ENCODE data around the gene SPINK13. TPM values are rescaled to one million over a fixed set of nuclear protein-coding genes. Genes with fewer than 3 reads are reported as not detected.

The SPINK13 gene, protein sequence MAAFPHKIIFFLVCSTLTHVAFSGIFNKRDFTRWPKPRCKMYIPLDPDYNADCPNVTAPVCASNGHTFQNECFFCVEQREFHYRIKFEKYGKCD
- total RNA-seq = not detected in 2 replicates
- total RNA-seq (2013) = not detected
- not detected in 2 replicates for polyA plus RNA-seq
- polyA minus RNA-seq = not detected in 2 replicates

DNA sequence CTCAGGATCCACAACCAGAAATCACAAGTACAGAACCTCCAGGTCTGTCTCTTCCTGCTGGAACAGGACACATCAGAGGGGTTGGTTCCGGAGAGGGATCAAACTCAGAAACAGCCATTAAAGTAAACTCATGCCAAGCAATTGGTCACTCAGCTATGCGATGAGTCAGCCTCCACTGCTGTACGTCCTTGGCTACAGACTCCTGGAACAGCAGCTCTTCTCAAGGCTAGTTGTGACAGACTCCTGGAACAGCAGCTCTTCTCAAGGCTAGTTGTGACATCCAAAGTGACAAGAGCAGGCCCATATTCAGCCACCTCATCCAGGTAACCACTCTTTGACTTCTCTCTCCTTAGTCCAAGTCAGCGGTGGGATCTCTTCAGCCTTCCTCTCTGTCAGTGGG lies at the start of gene SPINK13:
SPINK13 (plus strand) TSS at position 229 of the 400 bp plus-strand sequence. CDS start 1,279 bp downstream, outside the sequence.
- Histone ChIP-seq H3K9ac (ENCODE audit: low read length) (no peak within 1 kb of the TSS), H3K27ac (ENCODE audit: low read length in 2 of 2) (no peak within 1 kb of the TSS), H4K20me1 (ENCODE audit: control insufficient read depth, insufficient read depth, low read length, poor library complexity, severe bottlenecking) (no peaks in the 10 kb centered on the region), H3K36me3 (replicated peaks in 1 of 2; ENCODE audit: control extremely low read depth in 1 of 2, control insufficient read depth in 1 of 2, extremely low read depth in 1 of 2, insufficient read depth in 2 of 2, low read length in 1 of 2) (no peaks in the 10 kb centered on the region), H3K4me2 (replicated peaks; ENCODE audit: low read depth, low read length, poor library complexity, severe bottlenecking) (no peak within 1 kb of the TSS), H3K4me1 (ENCODE audit: control insufficient read depth in 2 of 2, insufficient read depth in 2 of 2, low read length in 2 of 2) (no peaks in the 10 kb centered on the region), H3K79me2 (ENCODE audit: control insufficient read depth, insufficient read depth, low read length) (no peaks in the 10 kb centered on the region), H3K27me3 (replicated peaks in 1 of 4; ENCODE audit: control extremely low read depth in 1 of 4, control insufficient read depth in 3 of 4, insufficient read depth in 4 of 4, low read length in 3 of 4) (no peaks in the 10 kb centered on the region), H3K4me3 (ENCODE audit: control extremely low read depth in 1 of 5, extremely low read depth in 1 of 5, insufficient read depth in 1 of 5, low read depth in 2 of 5, low read length in 4 of 5) (no peak within 1 kb of the TSS), H3K9me3 (ENCODE audit: control extremely low read depth in 1 of 3, control insufficient read depth in 2 of 3, insufficient read depth in 1 of 3, low read length in 2 of 3) (no peaks in the 10 kb centered on the region), H2AFZ (ENCODE audit: insufficient read depth, low read depth, low read length, poor library complexity, severe bottlenecking) (no peak within 1 kb of the TSS)
- DNase-seq (no peak), ATAC-seq (ENCODE audit: low read depth) (no peak)
- POLR2A ChIA-PET = no interaction called here
- CTCF ChIA-PET = no interaction called here
- Mint-ChIP-seq H3K27ac (no peak within 1 kb of the TSS), H3K4me1 (no peaks in the 10 kb centered on the region), H3K27me3 (no peaks in the 10 kb centered on the region), H3K4me3 (no peak within 1 kb of the TSS), H3K9me3 (ENCODE audit: insufficient read depth) (peaks cover 5% of the 10 kb centered on the region)
- 96% methylated on average over 3 of the region's 4 CpGs for WGBS (ENCODE audit: insufficient coverage)
- intact Hi-C loops (cut with micrococcal nuclease) = no loop called here
- TF ChIP-seq, protein P1, sequence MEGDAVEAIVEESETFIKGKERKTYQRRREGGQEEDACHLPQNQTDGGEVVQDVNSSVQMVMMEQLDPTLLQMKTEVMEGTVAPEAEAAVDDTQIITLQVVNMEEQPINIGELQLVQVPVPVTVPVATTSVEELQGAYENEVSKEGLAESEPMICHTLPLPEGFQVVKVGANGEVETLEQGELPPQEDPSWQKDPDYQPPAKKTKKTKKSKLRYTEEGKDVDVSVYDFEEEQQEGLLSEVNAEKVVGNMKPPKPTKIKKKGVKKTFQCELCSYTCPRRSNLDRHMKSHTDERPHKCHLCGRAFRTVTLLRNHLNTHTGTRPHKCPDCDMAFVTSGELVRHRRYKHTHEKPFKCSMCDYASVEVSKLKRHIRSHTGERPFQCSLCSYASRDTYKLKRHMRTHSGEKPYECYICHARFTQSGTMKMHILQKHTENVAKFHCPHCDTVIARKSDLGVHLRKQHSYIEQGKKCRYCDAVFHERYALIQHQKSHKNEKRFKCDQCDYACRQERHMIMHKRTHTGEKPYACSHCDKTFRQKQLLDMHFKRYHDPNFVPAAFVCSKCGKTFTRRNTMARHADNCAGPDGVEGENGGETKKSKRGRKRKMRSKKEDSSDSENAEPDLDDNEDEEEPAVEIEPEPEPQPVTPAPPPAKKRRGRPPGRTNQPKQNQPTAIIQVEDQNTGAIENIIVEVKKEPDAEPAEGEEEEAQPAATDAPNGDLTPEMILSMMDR (IDR thresholded peaks at IDR 0.05) = no peak

DNA sequence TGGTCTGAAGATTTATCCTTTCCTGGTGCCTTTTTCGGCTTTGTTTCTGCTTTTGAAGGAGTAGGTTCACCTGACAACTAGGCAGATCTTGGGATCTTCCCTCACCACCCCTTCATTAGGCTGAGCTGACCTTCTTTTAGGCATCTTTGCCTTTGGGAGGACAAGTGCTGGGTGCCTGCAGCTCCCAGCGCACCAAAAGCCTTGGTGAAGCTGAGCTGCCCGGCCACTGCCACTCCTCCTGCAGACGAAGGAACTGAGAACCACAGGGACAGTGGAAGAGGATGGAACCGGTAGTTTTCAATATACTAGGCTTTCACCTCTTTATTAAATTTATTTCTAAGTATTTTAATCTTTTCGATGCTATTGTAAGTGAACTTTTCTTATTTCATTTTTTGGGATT lies 47.1 kb upstream of the SPINK13 start:
- no peak overlapping the region for H3K4me3 Mint-ChIP-seq

More for the DNA sequence above, 47.1 kb upstream of the SPINK13 start:
- 71% methylated on average over 1 of the region's 6 CpGs for WGBS (ENCODE audit: insufficient coverage)
- Histone ChIP-seq H3K4me1 (ENCODE audit: control insufficient read depth in 2 of 2, insufficient read depth in 2 of 2, low read length in 2 of 2) (no peaks in the 10 kb centered on the region), H3K9me3 (ENCODE audit: control extremely low read depth in 1 of 3, control insufficient read depth in 2 of 3, insufficient read depth in 1 of 3, low read length in 2 of 3) (no peaks in the 10 kb centered on the region), H4K20me1 (ENCODE audit: control insufficient read depth, insufficient read depth, low read length, poor library complexity, severe bottlenecking) (no peaks in the 10 kb centered on the region), H3K4me2 (replicated peaks; ENCODE audit: low read depth, low read length, poor library complexity, severe bottlenecking) (no peak overlapping the region), H3K79me2 (ENCODE audit: control insufficient read depth, insufficient read depth, low read length) (no peaks in the 10 kb centered on the region), H3K4me3 (ENCODE audit: control extremely low read depth in 1 of 5, extremely low read depth in 1 of 5, insufficient read depth in 1 of 5, low read depth in 2 of 5, low read length in 4 of 5) (no peak overlapping the region), H3K9ac (ENCODE audit: low read length) (no peak overlapping the region), H3K27ac (ENCODE audit: low read length in 2 of 2) (no peak overlapping the region), H3K27me3 (replicated peaks in 1 of 4; ENCODE audit: control extremely low read depth in 1 of 4, control insufficient read depth in 3 of 4, insufficient read depth in 4 of 4, low read length in 3 of 4) (no peaks in the 10 kb centered on the region), H3K36me3 (replicated peaks in 1 of 2; ENCODE audit: control extremely low read depth in 1 of 2, control insufficient read depth in 1 of 2, extremely low read depth in 1 of 2, insufficient read depth in 2 of 2, low read length in 1 of 2) (no peaks in the 10 kb centered on the region), H2AFZ (ENCODE audit: insufficient read depth, low read depth, low read length, poor library complexity, severe bottlenecking) (no peak overlapping the region)
- Mint-ChIP-seq H3K27me3 (peaks cover 7% of the 10 kb centered on the region), H3K4me1 (no peaks in the 10 kb centered on the region), H3K9me3 (ENCODE audit: insufficient read depth) (peaks cover 2% of the 10 kb centered on the region), H3K27ac (no peak overlapping the region)
- ChIA-PET POLR2A (no interaction called here), CTCF (no interaction called here)
- intact Hi-C loops (cut with micrococcal nuclease) = no loop called here
- no peak for DNase-seq
- no peak for TF ChIP-seq EZH2 (IDR thresholded peaks at IDR 0.05; ENCODE audit: borderline replicate concordance, insufficient read depth, low read depth, low read length, poor library complexity, severe bottlenecking)
- TF ChIP-seq, protein P1 (IDR thresholded peaks at IDR 0.05) = no peak
- no peak for ATAC-seq (ENCODE audit: low read depth)

Measured in B cell (primary cell).